ENCODE results near the gene RAD51B.

The RAD51B gene

DNA sequence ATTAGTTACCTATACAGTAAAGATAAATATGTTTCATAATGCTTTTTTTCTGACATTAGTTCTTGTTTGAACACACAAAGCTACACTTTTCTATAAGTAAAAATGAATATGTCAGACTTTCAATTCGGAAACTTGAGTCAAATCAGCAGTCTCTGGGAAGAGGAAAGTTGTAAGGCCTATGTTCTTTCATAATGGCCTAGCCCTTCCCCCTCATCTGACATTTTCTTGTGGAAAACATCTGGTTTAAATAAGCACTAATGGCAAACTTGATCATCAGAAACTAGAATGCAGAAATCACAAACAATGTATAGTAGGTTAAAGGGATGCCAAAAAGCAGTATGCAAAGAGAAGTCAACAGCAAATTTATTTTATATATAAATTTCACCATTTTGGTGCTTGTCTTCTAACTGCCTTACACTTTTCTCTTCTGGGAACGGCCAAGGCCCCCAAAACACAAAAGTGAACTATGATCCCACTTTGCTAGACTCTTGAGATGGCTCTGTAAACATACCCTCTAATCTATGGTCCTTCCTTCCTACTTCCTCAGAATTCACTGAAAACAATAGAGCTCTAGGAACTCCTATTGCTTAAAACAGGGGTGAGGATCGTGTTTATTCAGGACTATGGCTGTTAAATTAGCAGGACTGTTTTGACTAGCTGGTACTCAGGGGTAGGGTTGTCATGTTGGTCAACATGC is 444.1 kb downstream of the RAD51B start:
- TF ChIP-seq POLR2AphosphoS5 (IDR thresholded peaks at IDR 0.05; ENCODE audit: low read depth): no peak
- TF ChIP-seq SPI1 (IDR thresholded peaks at IDR 0.05; ENCODE audit: borderline replicate concordance, low read depth): no peak
- TF ChIP-seq, protein P1, sequence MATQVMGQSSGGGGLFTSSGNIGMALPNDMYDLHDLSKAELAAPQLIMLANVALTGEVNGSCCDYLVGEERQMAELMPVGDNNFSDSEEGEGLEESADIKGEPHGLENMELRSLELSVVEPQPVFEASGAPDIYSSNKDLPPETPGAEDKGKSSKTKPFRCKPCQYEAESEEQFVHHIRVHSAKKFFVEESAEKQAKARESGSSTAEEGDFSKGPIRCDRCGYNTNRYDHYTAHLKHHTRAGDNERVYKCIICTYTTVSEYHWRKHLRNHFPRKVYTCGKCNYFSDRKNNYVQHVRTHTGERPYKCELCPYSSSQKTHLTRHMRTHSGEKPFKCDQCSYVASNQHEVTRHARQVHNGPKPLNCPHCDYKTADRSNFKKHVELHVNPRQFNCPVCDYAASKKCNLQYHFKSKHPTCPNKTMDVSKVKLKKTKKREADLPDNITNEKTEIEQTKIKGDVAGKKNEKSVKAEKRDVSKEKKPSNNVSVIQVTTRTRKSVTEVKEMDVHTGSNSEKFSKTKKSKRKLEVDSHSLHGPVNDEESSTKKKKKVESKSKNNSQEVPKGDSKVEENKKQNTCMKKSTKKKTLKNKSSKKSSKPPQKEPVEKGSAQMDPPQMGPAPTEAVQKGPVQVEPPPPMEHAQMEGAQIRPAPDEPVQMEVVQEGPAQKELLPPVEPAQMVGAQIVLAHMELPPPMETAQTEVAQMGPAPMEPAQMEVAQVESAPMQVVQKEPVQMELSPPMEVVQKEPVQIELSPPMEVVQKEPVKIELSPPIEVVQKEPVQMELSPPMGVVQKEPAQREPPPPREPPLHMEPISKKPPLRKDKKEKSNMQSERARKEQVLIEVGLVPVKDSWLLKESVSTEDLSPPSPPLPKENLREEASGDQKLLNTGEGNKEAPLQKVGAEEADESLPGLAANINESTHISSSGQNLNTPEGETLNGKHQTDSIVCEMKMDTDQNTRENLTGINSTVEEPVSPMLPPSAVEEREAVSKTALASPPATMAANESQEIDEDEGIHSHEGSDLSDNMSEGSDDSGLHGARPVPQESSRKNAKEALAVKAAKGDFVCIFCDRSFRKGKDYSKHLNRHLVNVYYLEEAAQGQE (IDR thresholded peaks at IDR 0.05; ENCODE audit: insufficient replicate concordance, low read depth): no peak
- no peak for TF ChIP-seq GABPA (IDR thresholded peaks at IDR 0.05; ENCODE audit: low read depth)
- TF ChIP-seq, protein P2, sequence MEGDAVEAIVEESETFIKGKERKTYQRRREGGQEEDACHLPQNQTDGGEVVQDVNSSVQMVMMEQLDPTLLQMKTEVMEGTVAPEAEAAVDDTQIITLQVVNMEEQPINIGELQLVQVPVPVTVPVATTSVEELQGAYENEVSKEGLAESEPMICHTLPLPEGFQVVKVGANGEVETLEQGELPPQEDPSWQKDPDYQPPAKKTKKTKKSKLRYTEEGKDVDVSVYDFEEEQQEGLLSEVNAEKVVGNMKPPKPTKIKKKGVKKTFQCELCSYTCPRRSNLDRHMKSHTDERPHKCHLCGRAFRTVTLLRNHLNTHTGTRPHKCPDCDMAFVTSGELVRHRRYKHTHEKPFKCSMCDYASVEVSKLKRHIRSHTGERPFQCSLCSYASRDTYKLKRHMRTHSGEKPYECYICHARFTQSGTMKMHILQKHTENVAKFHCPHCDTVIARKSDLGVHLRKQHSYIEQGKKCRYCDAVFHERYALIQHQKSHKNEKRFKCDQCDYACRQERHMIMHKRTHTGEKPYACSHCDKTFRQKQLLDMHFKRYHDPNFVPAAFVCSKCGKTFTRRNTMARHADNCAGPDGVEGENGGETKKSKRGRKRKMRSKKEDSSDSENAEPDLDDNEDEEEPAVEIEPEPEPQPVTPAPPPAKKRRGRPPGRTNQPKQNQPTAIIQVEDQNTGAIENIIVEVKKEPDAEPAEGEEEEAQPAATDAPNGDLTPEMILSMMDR (IDR thresholded peaks at IDR 0.05; ENCODE audit: insufficient read depth, low read length): no peak
- DNase-seq (ENCODE audit: low read depth in 1 of 2, low spot score in 1 of 2): no peak
- no peak overlapping the region for H3K4me3 ChIP-seq (replicated peaks; ENCODE audit: insufficient read depth, low read length)
- no peaks in the 10 kb centered on the region for H3K27me3 ChIP-seq (ENCODE audit: insufficient read depth, poor library complexity, severe bottlenecking)
- H3K27ac ChIP-seq (replicated peaks): no peak overlapping the region

DNA sequence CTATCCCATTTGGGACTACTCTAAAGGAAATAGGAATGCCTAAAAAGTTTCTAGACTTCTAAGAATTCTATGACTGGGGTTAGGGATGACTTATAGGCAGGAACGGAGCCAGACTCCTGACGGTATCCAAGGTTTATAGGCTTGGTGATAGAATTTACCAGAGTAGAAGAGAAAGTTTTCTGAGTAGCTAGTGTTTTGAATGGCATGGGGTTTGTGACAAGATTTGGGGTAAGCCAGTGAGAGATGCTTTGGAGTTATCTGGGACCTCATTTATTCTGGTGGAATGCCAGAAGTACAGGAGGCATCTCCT is 444.6 kb downstream of the RAD51B start:
- no peak overlapping the region for H3K27ac ChIP-seq (replicated peaks)

DNA sequence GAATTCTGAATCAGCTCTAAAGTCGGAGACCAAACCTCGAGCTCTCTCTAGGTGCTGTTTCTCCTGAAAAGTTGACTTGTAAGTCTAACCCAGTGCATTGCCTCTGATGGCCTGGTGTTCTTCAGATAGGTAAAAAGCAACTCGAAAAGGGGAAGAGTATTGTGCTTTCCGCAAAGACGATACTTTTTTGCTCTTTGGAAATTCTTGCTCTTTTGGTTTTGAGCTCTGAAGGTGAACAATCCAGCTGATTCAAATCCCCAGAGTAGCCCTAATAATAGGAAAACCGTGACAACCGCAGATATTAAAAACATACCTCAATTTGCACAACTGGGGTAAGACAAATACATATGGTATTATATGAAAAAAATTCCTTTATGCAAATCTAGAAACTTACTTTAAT is 447.4 kb downstream of the RAD51B start:
- H3K4me3 ChIP-seq (replicated peaks; ENCODE audit: insufficient read depth, low read length): no peak overlapping the region
- no peaks in the 10 kb centered on the region for H3K27me3 ChIP-seq (ENCODE audit: insufficient read depth, poor library complexity, severe bottlenecking)
- TF ChIP-seq, protein P1 (IDR thresholded peaks at IDR 0.05; ENCODE audit: insufficient replicate concordance, low read depth): no peak
- TF ChIP-seq, protein P2 (IDR thresholded peaks at IDR 0.05; ENCODE audit: insufficient read depth, low read length): no peak
- no peak for TF ChIP-seq SPI1 (IDR thresholded peaks at IDR 0.05; ENCODE audit: borderline replicate concordance, low read depth)
- TF ChIP-seq GABPA (IDR thresholded peaks at IDR 0.05; ENCODE audit: low read depth): no peak
- no peak for TF ChIP-seq POLR2AphosphoS5 (IDR thresholded peaks at IDR 0.05; ENCODE audit: low read depth)
- no peak for DNase-seq (ENCODE audit: low read depth in 1 of 2, low spot score in 1 of 2)
- H3K27ac ChIP-seq (replicated peaks): no peak overlapping the region

More for the DNA sequence above, 444.6 kb downstream of the RAD51B start:
- DNase-seq (ENCODE audit: low read depth in 1 of 2, low spot score in 1 of 2): no peak
- Histone ChIP-seq H3K27me3 (ENCODE audit: insufficient read depth, poor library complexity, severe bottlenecking) (no peaks in the 10 kb centered on the region), H3K4me3 (replicated peaks; ENCODE audit: insufficient read depth, low read length) (no peak overlapping the region)
- TF ChIP-seq SPI1 (IDR thresholded peaks at IDR 0.05; ENCODE audit: borderline replicate concordance, low read depth) (no peak), POLR2AphosphoS5 (IDR thresholded peaks at IDR 0.05; ENCODE audit: low read depth) (no peak), GABPA (IDR thresholded peaks at IDR 0.05; ENCODE audit: low read depth) (no peak)
- TF ChIP-seq, protein P2 (IDR thresholded peaks at IDR 0.05; ENCODE audit: insufficient read depth, low read length): no peak
- TF ChIP-seq, protein P1 (IDR thresholded peaks at IDR 0.05; ENCODE audit: insufficient replicate concordance, low read depth): no peak

Measured in HL-60 (cell line).